Islet of Langerhans (tissue), 1 donor: ENCODE results near the gene MACF1.
"Not testable (repeated sequence)": the region's sequence is repeated elsewhere in the genome, so short reads cannot be mapped to it uniquely, and the experiment has no call there.

Experiments used
- FAIRE-seq: peaks from one replicate; lab custom pipeline; 2011; peaks lifted over from hg19 to GRCh38; lab: Jason Lieb, UNC

The MACF1 gene

GRCh38 chr1:39469150-39469549, 264.7 kb downstream of the MACF1 start:
- FAIRE-seq = no peak

- FAIRE-seq = no peak
Observed at GRCh38 chr1:39470040-39470439, 265.5 kb downstream of the MACF1 start.

- FAIRE-seq = no peak
Observed at GRCh38 chr1:39472826-39473225, 268.3 kb downstream of the MACF1 start.

- no peak for FAIRE-seq
Observed at GRCh38 chr1:39473324-39473723, 268.8 kb downstream of the MACF1 start.

- no peak for FAIRE-seq
Observed at GRCh38 chr1:39474810-39475209, 270.3 kb downstream of the MACF1 start.

- FAIRE-seq = not testable (repeated sequence)
Observed at GRCh38 chr1:39475551-39475950, 271.1 kb downstream of the MACF1 start.

GRCh38 chr1:39478126-39478915, 273.8 kb downstream of the MACF1 start:
- FAIRE-seq = no peak

GRCh38 chr1:39481289-39481688, 276.8 kb downstream of the MACF1 start:
- FAIRE-seq = no peak

- FAIRE-seq = no peak
Observed at GRCh38 chr1:39483276-39483675, 278.8 kb downstream of the MACF1 start.

- no peak for FAIRE-seq
Observed at GRCh38 chr1:39484564-39484963, 280.1 kb downstream of the MACF1 start.

GRCh38 chr1:39485046-39485803, 280.7 kb downstream of the MACF1 start:
- no peak for FAIRE-seq

- FAIRE-seq = no peak
Observed at GRCh38 chr1:39488012-39488545, 283.6 kb downstream of the MACF1 start.

GRCh38 chr1:39488793-39489566, 284.5 kb downstream of the MACF1 start:
- FAIRE-seq = no peak

- FAIRE-seq = no peak
Observed at GRCh38 chr1:39489567-39490239, 285.2 kb downstream of the MACF1 start.

- no peak for FAIRE-seq
Observed at GRCh38 chr1:39490596-39491145, 286.2 kb downstream of the MACF1 start.

GRCh38 chr1:39491146-39491921, 286.8 kb downstream of the MACF1 start, which contains the start of gene BMP8A:
TSS of gene BMP8A (plus strand) at chr1:39491636. CDS start at chr1:39491992, 356 bp downstream.
- FAIRE-seq = no peak

GRCh38 chr1:39492118-39493042, 287.9 kb downstream of the MACF1 start:
- not testable (repeated sequence) for FAIRE-seq

- FAIRE-seq = not testable (repeated sequence)
Observed at GRCh38 chr1:39493043-39493810, 288.7 kb downstream of the MACF1 start.
